GM15510 (cell line): Measurements from ENCODE around the gene DESI1.

Experiments
- POLR2A ChIP-seq: IDR thresholded peaks from 3 replicates; pipeline ENCODE4 v1.6.1; 2011; ENCODE audit warnings: borderline replicate concordance; ENCODE audit not compliant: insufficient read length; ENCODE audit errors: extremely low read depth

Gene DESI1

GRCh38 chr22:41555325-41555982 is 65.4 kb downstream of the DESI1 start:
- TF ChIP-seq POLR2A, result no peak

- TF ChIP-seq POLR2A, result no peak
These were observed 68.8 kb downstream of the DESI1 start for GRCh38 chr22:41551877-41552582.

- no peak for TF ChIP-seq POLR2A
These were observed 69.8 kb downstream of the DESI1 start for GRCh38 chr22:41550952-41551491.

- no peak for TF ChIP-seq POLR2A
These were observed 72.0 kb downstream of the DESI1 start for GRCh38 chr22:41548830-41549211.
